CD14-positive monocyte (primary cell): ENCODE data around the gene INHBA. TPM values are rescaled to one million over a fixed set of nuclear protein-coding genes. Genes with fewer than 3 reads are reported as not detected.
A peak's percentile ranks its signal among the peaks of the same experiment; 100 is the strongest.

Experiments used
- DNase-seq, 3 donors: peaks; one replicate each; pipeline ENCODE4 v3.0.0-alpha.2; 2011 to 2022
- H2AFZ ChIP-seq: 2 replicates; pipeline ENCODE4 v1.6.0; 2012; ENCODE audit warnings: mild to moderate bottlenecking, low read depth, low read length, inconsistent platforms; ENCODE audit not compliant: insufficient read depth, poor library complexity, severe bottlenecking
- H3K27ac ChIP-seq, 2 donors: 1 replicate in 1 of 2; 2 replicates in 1 of 2; pipeline ENCODE4 v1.5.1; 2012 to 2013; ENCODE audit warnings: low read length in 2 of 2, control low read depth in 1 of 2, inconsistent platforms in 1 of 2, low read depth in 1 of 2, mild to moderate bottlenecking in 1 of 2
- H3K27me3 ChIP-seq, 2 donors: one replicate each; pipeline versions ENCODE4 v1.6.0 to v1.6.1; 2011 to 2013; ENCODE audit warnings: low read length in 2 of 2; ENCODE audit not compliant: control insufficient read depth in 2 of 2, insufficient read depth in 2 of 2
- H3K36me3 ChIP-seq, 2 donors: replicated peaks in 1 of 2; 1 replicate in 1 of 2; 2 replicates in 1 of 2; pipeline versions ENCODE4 v1.5.1 to v1.6.1; 2012 to 2013; ENCODE audit warnings: low read length in 2 of 2, control low read depth in 1 of 2, inconsistent platforms in 1 of 2, mild to moderate bottlenecking in 1 of 2; ENCODE audit not compliant: insufficient read depth in 2 of 2, control insufficient read depth in 1 of 2
- H3K4me1 ChIP-seq, 2 donors: 1 replicate in 1 of 2; 2 replicates in 1 of 2; pipeline versions ENCODE4 v1.5.1 to v1.6.1; 2012 to 2013; ENCODE audit warnings: low read length in 2 of 2, control low read depth in 1 of 2, inconsistent platforms in 1 of 2, mild to moderate bottlenecking in 1 of 2, moderate library complexity in 1 of 2; ENCODE audit not compliant: insufficient read depth in 2 of 2, control insufficient read depth in 1 of 2
- H3K4me2 ChIP-seq: replicated peaks from 2 replicates; pipeline ENCODE3; 2012; ENCODE audit warnings: low read length, moderate library complexity, mild to moderate bottlenecking; ENCODE audit not compliant: poor library complexity, severe bottlenecking; ENCODE audit errors: extremely low read depth
- H3K4me3 ChIP-seq, 3 experiments: fragments of 200-600 bp in 1 of 3; sonication (generic) in 1 of 3; replicated peaks in 1 of 3; 1 replicate in 2 of 3; 2 replicates in 1 of 3; pipeline ENCODE4 v1.5.1; 2011 to 2013; ENCODE audit warnings: low read length in 3 of 3, mild to moderate bottlenecking in 3 of 3, control low read depth in 2 of 3, low read depth in 2 of 3, inconsistent platforms in 1 of 3, moderate library complexity in 1 of 3
- H3K79me2 ChIP-seq: 2 replicates; pipeline ENCODE4 v1.6.0; 2012; ENCODE audit warnings: mild to moderate bottlenecking, control low read depth, inconsistent platforms, low read length, moderate library complexity; ENCODE audit not compliant: insufficient read depth
- H3K9ac ChIP-seq: 2 replicates; pipeline ENCODE4 v1.6.0; 2017; ENCODE audit warnings: low read length, mild to moderate bottlenecking; ENCODE audit not compliant: insufficient read depth, poor library complexity, severe bottlenecking
- H3K9me3 ChIP-seq, 2 donors: replicated peaks in 1 of 2; 1 replicate in 1 of 2; 2 replicates in 1 of 2; pipeline versions ENCODE4 v1.5.1 to v1.6.1; 2012 to 2013; ENCODE audit warnings: low read length in 2 of 2, control low read depth in 1 of 2; ENCODE audit not compliant: control insufficient read depth in 1 of 2, insufficient read depth in 1 of 2
- H4K20me1 ChIP-seq: 2 replicates; pipeline ENCODE4 v1.6.0; 2012; ENCODE audit warnings: mild to moderate bottlenecking, low read length, control low read depth, moderate library complexity; ENCODE audit not compliant: insufficient read depth
- H3K27ac Mint-ChIP-seq, 7 donors: one replicate each; pipeline ENCODE4 v1.8.0; 2020; ENCODE audit warnings: mild to moderate bottlenecking in 7 of 7, mixed read lengths in 7 of 7, moderate library complexity in 6 of 7, inconsistent platforms in 2 of 7
- H3K27me3 Mint-ChIP-seq, 3 donors: one replicate each; pipeline ENCODE4 v1.8.0; 2021 to 2022; ENCODE audit warnings: low read depth in 3 of 3, mild to moderate bottlenecking in 3 of 3, mixed read lengths in 3 of 3, moderate library complexity in 3 of 3, inconsistent platforms in 1 of 3
- H3K36me3 Mint-ChIP-seq, 2 donors: one replicate each; pipeline ENCODE4 v1.8.0; 2020; ENCODE audit warnings: mixed read lengths in 2 of 2, inconsistent platforms in 1 of 2, mild to moderate bottlenecking in 1 of 2
- H3K4me1 Mint-ChIP-seq: one replicate; pipeline ENCODE4 v1.8.0; 2020; ENCODE audit warnings: mild to moderate bottlenecking, mixed read lengths
- H3K4me3 Mint-ChIP-seq, 2 donors: one replicate each; pipeline ENCODE4 v1.8.0; 2020; ENCODE audit warnings: mild to moderate bottlenecking in 2 of 2, mixed read lengths in 2 of 2, moderate library complexity in 1 of 2
- H3K9me3 Mint-ChIP-seq, 7 donors: one replicate each; pipeline ENCODE4 v1.8.0; 2020 to 2022; ENCODE audit warnings: mixed read lengths in 7 of 7, mild to moderate bottlenecking in 6 of 7, moderate library complexity in 6 of 7, inconsistent platforms in 2 of 7
- CTCF ChIP-seq: fragments of 200-600 bp; IDR thresholded peaks from one replicate; pipeline ENCODE4 v1.8.0; 2022; ENCODE audit warnings: antibody characterized with exemption, mild to moderate bottlenecking
- WGBS: methylation state at CpG from one replicate; pipeline ENCODE4 v1.1.5; 2013; ENCODE audit warnings: missing lambda C conversion rate; ENCODE audit not compliant: insufficient coverage; 5-methylcytosine and 5-hydroxymethylcytosine counted together
- intact Hi-C, 2 donors: fragments of 100-400 bp; cut with micrococcal nuclease; formaldehyde crosslinking; loops; one replicate each; pipeline versions ENCODE4 v1.15.0 to v1.15.1; 2023
- polyA plus RNA-seq, 3 donors: library from polyadenylated mRNA; depleted of rRNA in 1 of 3; unstranded in 2 of 3; stranded (reverse) in 1 of 3; fragments of 300-500 nt in 2 of 3; fragments of >200 nt in 1 of 3; fragmentation: Illumina TruSeq in 2 of 3; gene quantifications; 1 replicate in 2 of 3; 2 replicates in 1 of 3; pipeline ENCODE4 v1.2.3, GENCODE V29; 2012 to 2021

INHBA gene
- polyA plus RNA-seq, 3 donors: 0.08 to 0.24 (median 0.09) TPM

DNA sequence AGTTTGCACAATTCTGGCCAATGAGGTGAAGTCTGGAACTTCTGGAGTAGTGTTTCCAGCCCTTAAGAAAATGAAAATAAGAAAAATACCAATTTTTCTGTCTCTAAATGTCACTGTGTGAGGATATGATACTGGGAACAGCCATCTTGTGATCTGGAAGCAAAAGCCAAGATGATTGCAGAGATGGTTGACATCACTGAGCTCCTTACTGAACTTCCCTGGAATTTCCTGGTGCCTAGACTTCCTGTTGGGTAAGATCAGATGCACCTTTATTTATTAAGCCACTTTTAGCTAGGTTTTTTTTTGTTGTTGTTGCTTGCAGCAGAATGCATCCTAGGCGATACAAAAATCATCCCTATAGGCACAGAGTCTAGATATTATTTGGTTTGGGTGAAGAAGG is 27.3 kb upstream of the INHBA start:
- H3K27ac Mint-ChIP-seq: no peak overlapping the region
- Histone ChIP-seq H4K20me1 (no peaks in the 10 kb centered on the region), H3K4me1 (peaks cover 20 to 23% of the 10 kb centered on the region in 2 donors), H2AFZ (no peak overlapping the region), H3K27ac (no peak overlapping the region), H3K4me3 (no peak overlapping the region), H3K9ac (no peak overlapping the region), H3K79me2 (no peaks in the 10 kb centered on the region), H3K9me3 (no peaks in the 10 kb centered on the region), H3K4me2 (no peak overlapping the region), H3K36me3 (no peaks in the 10 kb centered on the region), H3K27me3 (no peaks in the 10 kb centered on the region)
- no peaks in the 10 kb centered on the region for H3K27me3 Mint-ChIP-seq
- H3K4me1 Mint-ChIP-seq: peaks cover 40% of the 10 kb centered on the region
- no CpG with 5 or more reads among the region's 1 CpG for WGBS
- no peaks in the 10 kb centered on the region for H3K36me3 Mint-ChIP-seq
- intact Hi-C loops: no loop called here
- H3K4me3 Mint-ChIP-seq: no peak overlapping the region
- DNase-seq: peak in 1 of 3 donors; percentile 24
- peaks cover 0 to 3% (median 0%) of the 10 kb centered on the region in 7 donors for H3K9me3 Mint-ChIP-seq
- TF ChIP-seq CTCF: no peak

- peaks cover 20 to 21% of the 10 kb centered on the region in 2 donors for H3K4me1 ChIP-seq
- Mint-ChIP-seq H3K4me3 (no peak overlapping the region), H3K27ac (no peak overlapping the region), H3K36me3 (no peaks in the 10 kb centered on the region), H3K4me1 (peaks cover 41% of the 10 kb centered on the region), H3K9me3 (peaks cover 0 to 3% (median 0%) of the 10 kb centered on the region in 7 donors), H3K27me3 (peaks cover 0 to 2% (median 0%) of the 10 kb centered on the region in 3 donors)
- WGBS: no CpG with 5 or more reads among the region's 4 CpGs
- no peak for DNase-seq
- H3K27me3 ChIP-seq: no peaks in the 10 kb centered on the region
- H2AFZ ChIP-seq: no peak overlapping the region
- H3K9ac ChIP-seq: no peak overlapping the region
- H3K27ac ChIP-seq: no peak overlapping the region
- H3K9me3 ChIP-seq: no peaks in the 10 kb centered on the region
- no peaks in the 10 kb centered on the region for H3K79me2 ChIP-seq
- intact Hi-C loops: no loop called here
- no peak overlapping the region for H3K4me3 ChIP-seq
- no peaks in the 10 kb centered on the region for H4K20me1 ChIP-seq
- H3K4me2 ChIP-seq: no peak overlapping the region
- TF ChIP-seq CTCF: no peak
- no peaks in the 10 kb centered on the region for H3K36me3 ChIP-seq
Measured at GRCh38 chr7:41729059-41729458, 26.2 kb upstream of the INHBA start.
